GM12872 (cell line): ENCODE results near the gene KCTD19.

Source experiments
- TF ChIP-seq, protein P1 (sequence below): IDR thresholded peaks from 3 replicates; pipeline ENCODE4 v1.5.1; 2011; ENCODE audit warnings: low read depth, mild to moderate bottlenecking, low read length, moderate library complexity; ENCODE audit not compliant: insufficient read depth

The KCTD19 gene

DNA sequence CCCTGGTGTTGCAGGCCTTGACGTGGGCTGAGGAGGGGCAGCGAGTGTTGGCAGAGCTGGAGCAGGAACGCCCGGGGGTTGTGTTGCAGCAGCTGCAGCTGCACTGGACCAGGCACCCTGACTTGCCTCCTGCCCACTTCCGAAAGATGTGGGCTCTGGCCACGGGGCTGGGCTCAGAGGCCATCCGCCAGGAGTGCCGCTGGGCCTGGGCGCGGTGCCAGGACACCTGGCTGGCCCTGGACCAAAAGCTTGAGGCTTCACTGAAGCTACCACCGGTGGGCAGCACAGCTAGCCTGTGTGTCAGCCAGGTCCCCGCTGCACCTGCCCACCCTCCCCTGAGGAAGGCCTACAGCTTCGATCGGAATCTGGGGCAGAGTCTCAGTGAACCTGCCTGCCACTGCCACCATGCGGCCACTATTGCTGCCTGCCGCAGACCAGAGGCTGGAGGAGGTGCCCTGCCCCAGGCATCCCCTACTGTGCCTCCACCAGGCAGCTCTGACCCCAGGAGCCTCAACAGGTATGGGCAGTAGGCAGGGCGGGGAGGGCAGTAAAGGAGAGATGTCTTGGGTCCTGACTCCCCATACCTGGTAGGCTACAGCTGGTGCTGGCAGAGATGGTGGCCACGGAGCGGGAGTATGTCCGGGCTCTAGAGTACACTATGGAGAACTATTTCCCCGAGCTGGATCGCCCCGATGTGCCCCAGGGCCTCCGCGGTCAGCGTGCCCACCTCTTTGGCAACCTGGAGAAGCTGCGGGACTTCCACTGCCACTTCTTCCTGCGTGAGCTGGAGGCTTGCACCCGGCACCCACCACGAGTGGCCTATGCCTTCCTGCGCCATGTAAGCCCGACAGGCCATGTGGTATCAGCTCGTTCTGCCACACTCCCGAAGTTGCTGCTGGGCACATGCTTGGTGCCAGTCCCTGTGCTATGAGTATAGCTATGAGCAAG is 41.6 kb downstream of the KCTD19 start:
- TF ChIP-seq, protein P1, sequence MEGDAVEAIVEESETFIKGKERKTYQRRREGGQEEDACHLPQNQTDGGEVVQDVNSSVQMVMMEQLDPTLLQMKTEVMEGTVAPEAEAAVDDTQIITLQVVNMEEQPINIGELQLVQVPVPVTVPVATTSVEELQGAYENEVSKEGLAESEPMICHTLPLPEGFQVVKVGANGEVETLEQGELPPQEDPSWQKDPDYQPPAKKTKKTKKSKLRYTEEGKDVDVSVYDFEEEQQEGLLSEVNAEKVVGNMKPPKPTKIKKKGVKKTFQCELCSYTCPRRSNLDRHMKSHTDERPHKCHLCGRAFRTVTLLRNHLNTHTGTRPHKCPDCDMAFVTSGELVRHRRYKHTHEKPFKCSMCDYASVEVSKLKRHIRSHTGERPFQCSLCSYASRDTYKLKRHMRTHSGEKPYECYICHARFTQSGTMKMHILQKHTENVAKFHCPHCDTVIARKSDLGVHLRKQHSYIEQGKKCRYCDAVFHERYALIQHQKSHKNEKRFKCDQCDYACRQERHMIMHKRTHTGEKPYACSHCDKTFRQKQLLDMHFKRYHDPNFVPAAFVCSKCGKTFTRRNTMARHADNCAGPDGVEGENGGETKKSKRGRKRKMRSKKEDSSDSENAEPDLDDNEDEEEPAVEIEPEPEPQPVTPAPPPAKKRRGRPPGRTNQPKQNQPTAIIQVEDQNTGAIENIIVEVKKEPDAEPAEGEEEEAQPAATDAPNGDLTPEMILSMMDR, result 0 out of 3 replicates have a peak, but pooled peaks have one; percentile 25

DNA sequence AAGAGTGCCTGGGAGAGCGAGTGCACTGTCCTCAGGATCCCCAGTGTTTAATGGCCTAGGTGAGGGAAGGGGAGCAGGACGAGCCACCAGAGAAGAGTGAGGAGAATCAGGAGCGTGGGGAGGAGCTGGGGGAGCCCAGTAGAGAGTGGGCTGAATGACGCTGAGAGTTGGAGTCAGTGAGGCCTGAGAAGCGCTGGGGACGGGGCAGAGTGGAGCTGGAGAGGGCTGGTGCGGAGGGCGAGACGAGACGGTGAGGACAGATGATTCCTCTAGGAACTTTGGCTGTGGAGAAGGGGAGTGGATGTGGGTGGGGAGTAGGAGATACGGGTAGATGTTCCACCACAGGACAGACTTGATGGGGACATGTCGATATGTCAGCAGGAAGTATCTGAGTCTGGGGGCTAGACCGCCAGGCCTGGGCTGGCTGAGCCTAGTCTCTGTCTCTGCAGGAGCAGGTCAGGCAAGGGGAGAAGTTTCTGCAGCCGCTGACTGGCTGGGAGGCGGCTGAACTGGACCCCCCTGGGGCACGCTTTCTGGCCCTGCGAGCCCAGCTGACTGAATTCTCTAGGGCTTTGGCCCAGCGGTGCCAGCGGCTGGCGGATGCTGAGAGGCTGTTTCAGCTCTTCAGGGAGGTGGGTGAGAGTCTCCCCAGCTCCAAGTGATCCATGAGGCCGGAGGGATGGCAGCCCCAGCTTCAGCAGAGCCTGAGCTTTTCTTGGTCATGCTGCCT is 42.5 kb downstream of the KCTD19 start:
- TF ChIP-seq, protein P1, result no peak

DNA sequence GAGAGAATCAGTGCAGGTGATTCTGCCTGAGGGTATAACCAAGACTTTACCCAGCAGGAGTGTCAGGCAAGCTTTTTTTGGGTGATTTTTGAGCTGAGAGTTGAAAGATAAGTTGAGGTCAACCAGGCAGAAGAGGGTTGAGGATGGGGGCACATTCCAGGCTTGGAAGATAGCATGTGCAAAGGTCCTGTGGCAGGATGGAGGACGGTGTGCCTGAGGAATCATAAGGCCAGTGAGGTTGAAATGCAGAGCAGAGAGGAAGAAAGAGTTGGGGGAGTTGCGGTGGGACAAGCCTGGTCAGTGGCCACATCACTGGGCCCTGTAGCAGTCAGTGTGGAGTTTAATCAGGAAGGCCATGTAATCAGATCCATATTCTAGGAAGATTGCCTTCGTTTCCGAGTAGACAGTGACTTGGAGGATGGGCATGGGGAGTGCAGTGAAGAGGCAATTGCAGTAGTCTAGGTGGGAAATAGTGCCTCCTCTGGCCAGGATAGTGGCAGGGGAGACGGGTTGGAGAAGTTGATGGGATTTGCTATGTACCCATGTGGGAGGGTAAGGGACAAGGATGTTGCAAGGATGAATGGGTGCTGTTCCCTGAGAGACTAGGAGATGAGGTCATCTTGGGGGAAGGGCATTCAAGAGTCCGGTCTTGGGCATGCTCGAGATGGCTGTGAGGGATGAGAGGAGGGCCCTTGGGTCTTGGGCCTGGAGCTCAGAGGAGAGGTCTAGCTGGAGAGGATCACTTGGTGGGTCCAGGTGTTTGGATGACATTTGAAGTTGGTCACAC is 43.3 kb downstream of the KCTD19 start:
- TF ChIP-seq, protein P1, result peak; percentile 13; the same call in 1 of the 3 replicates

- TF ChIP-seq, protein P1, result no peak
Observed at GRCh38 chr16:67282447-67282805, 44.1 kb downstream of the KCTD19 start.

DNA sequence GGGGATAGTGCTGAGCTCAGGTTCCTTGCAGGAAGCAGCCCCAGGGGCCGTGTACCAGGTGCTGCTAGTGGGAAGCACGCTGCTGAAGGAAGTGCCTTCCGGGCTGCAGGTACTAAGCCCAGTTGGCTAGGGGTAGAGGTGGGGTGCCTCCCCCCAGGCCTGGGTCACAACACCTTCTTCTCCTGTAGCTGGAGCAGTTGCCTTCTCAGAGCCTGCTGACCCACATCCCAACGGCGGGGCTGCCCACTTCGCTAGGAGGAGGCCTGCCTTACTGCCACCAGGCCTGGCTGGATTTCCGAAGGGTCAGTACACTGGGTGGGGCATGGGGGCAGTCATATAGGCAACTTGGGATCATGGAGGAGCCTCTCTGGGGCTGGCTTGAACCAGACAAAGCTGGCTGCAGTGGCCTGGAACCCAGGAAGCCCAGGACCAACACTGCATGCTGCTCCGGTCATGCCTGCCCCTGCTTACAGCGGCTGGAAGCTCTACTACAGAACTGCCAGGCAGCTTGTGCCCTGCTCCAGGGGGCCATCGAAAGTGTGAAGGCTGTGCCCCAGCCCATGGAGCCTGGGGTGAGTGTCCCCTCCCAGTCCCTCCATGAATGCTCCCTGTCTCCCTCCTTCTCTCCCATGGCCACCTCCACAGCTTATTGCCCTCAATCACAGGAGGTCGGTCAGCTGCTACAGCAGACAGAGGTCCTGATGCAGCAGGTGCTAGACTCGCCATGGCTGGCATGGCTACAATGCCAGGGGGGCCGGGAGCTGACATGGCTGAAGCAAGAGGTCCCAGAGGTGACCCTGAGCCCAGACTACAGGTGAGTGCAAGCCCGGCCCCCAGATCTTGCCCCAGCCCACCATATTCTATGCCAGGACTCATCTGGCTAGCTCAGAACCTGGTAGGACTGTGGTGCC is 44.8 kb downstream of the KCTD19 start:
- TF ChIP-seq, protein P1, result no peak

GRCh38 chr16:67280090-67281015 is 46.2 kb downstream of the KCTD19 start:
- TF ChIP-seq, protein P1, result no peak
